Stimulated activated naive CD8-positive, alpha-beta T cell treated with anti-CD3 and anti-CD28 coated beads, Interleukin-15, Interleukin-2, amounts not matched to agents 100 U/mL and 50 U/mL, for 24 hours (primary cell): ENCODE data around the gene USF1.

Source experiments
- ATAC-seq: fragments of 150-1000 bp; cut with Tn5 transposase; one replicate; pipeline ENCODE4 v1.10.0; 2021
- DNase-seq: peaks from one replicate; pipeline ENCODE4 v3.0.0; 2021

Gene USF1

DNA sequence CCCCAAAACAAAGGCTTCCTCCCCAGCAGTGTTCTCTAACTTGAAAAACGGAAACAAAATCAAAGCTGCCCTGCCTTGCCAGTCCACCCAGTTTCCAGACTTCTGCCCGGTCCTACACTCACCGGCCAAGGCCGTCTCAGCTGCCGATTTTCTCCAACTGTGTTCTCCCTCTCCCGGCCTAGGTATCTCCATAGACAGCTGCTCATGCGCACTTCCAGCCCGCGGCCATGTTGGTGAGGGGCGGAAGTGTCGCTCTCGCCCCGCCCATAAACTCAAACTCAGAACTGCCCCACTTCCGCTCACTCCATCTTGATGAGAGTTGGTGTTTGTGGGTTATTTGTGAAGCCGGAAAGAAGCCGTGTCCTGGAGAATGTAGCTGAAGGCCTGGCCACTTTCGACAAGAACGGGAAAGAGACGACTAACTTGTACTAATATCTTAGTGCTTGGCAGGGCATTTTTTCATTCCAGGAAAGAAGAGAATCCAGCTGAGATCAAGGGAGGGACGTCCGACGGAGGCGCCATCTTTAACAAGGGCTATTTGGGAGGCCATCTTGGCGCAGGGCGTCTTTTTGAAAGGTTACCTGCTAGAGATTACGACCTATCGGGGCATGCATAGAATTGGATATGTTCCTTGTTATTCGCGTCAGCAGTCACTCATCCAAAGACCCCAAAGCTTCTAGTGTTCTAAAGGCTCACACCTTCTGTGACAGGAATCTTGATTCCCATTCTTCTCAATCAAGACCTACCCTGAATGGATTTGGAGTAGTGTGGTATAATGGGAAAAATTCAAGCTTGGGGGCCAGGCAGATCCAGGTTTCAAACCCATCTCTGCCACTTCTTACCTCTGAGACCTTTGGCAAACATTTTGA, at the start of gene USF1:
Gene USF1, minus strand, starts transcription at position 242 of the 869 bp plus-strand sequence. CDS start 2,702 bp downstream, outside the sequence.
- DNase-seq (peak; percentile 92), ATAC-seq (peak; percentile 77)

GRCh38 chr1:161095230-161095629, 49.5 kb upstream of the USF1 start:
- no peak for DNase-seq
- ATAC-seq: no peak

DNA sequence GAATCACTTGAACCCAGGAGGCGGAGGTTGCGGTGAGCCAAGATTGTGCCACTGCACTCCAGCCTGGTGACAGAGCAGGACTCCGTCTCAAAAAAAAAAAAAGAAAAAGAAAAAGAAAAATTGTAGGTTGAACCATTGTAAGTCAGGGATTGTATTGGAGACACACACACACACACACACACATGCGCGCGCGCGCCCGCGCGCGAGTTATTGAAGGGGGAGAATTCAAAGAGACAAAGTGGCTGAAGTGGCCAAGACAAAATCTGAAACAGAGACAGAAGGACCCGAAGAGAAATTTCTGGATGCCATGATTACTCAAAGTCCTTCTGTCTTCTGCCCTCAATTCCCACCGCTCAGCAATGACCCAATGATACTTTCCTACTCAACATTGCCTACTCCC, 48.7 kb upstream of the USF1 start:
- ATAC-seq (no peak), DNase-seq (no peak)

- peak; percentile 51 for DNase-seq
- ATAC-seq: peak; percentile 95
These were observed 46.8 kb upstream of the USF1 start for GRCh38 chr1:161092621-161093028.

DNA sequence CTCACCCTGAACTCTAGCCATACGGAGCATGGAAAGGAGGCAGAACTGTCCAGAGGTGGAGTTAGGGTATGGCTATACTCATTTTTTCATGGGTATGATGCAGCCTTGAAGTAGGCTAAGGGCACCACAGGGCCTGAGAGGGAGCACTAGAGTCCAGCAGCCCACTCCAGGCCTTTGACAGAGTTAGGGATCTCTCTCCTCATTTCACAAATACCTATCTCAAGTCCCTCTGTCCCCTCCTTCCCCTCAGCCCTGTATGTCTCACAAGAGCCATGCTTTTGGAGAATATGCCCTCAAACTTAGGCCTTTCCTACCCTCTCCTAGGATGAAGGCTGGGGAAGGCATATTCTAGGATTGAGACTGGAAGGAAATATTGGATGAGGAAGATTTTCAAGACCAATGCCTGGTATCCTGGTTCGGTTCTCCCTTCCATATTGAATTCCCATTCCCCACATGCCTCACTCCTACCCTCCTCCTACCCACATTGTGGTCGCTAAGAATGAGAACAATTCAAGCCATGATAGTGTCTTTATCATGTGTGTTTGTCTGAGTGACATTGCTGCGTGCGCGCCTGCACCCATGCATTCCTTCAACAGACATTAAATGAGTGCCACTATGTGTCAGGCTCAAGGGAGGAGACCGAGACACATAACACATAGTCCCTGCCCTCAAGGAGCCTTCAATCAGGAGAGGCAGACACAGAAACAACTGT, 46.2 kb upstream of the USF1 start:
- ATAC-seq (peak; percentile 2), DNase-seq (no peak)

DNA sequence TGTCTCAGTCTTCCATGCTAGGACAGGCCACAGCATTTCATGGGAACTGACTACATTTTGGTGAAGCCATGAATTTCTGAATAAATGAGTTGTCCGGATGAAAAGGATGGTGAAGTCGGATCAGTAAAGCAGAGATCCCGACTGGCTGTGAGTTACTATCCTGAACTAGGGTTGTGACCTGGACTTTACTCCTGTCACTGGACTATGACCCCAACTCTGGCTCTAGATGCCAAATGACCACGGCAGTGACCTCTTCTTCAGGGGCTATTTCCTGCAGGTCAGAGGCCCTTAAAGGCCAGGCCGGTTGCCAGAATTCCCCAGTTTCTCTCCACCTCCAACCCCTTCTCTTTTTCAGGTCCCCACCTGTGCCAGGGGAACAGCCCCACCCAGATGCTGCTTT, 45.3 kb upstream of the USF1 start:
- DNase-seq: no peak
- ATAC-seq: no peak

DNA sequence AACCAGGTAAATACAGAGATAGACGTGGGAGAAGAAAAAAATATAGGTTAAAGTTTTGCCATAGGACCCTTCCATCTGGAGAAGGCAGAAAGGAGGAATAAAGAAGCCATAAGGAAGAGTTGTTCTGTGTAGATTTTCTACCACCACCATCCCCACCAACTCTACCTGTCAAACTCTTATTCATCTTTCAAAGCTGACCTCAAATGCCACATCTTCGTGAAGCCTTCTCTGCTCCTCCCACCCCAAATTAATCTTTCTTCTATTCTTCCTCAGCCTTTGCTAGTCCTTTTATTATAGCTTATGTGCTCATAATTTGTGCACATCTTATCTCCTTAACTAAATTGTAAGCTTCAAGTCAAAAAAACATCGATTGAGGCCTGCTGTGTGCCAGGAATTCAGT, 44.8 kb upstream of the USF1 start:
- no peak for DNase-seq
- peak; percentile 44 for ATAC-seq

- ATAC-seq (no peak), DNase-seq (no peak)
These were observed 44.2 kb upstream of the USF1 start for GRCh38 chr1:161089938-161090337.

- DNase-seq (no peak), ATAC-seq (no peak)
These were observed 43.6 kb upstream of the USF1 start, which contains the start of gene NECTIN4 for GRCh38 chr1:161089251-161089924. Gene NECTIN4 (minus strand): TSS chr1:161089558. CDS start chr1:161089296, 262 bp downstream.

- no peak for ATAC-seq
These were observed 42.9 kb upstream of the USF1 start for GRCh38 chr1:161088587-161089110.

DNA sequence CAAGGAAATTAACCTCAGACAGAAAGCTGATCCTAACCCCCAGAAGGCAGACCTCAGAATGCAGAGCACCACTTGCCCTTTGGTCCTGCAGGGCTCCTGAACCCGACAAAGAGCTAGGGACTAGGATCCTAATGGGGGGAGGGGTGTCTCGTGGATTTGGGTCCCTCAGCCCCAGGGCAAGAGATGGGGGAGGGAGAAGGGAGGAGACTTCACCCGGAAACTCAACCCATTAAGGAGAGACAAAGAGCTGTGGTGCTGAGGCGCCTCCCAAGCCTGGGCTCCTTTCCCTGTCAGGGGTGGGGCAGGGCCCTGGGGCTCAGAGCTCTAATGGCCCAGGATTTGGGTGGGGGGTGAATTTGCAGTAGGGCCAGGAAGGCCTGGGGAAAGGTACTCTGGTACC, 40.7 kb upstream of the USF1 start:
- DNase-seq: no peak
- no peak for ATAC-seq

More at GRCh38 chr1:161088587-161089110, 42.9 kb upstream of the USF1 start:
- no peak for DNase-seq

GRCh38 chr1:161085165-161085564, 39.4 kb upstream of the USF1 start:
- DNase-seq (no peak), ATAC-seq (no peak)

DNA sequence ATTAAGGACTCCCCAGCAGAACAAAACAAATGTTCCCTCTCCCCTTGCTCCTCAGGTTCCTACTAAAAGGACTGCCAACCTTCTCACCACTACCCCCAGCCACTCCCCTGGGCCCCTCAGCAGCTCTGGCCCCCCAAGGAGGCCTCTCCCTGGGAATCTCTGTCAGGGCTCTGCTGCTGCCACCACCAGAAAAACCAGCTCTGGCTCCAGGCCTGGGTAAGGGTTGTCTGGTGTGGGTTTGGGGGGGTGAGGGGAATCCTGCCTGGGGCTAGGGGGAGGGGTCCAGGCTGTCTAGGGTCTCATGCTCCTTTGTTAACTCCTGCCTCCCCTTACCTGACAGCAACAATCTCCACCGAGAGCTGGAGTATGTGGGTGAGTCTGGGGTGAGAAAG, 38.8 kb upstream of the USF1 start:
- ATAC-seq (no peak), DNase-seq (no peak)

DNA sequence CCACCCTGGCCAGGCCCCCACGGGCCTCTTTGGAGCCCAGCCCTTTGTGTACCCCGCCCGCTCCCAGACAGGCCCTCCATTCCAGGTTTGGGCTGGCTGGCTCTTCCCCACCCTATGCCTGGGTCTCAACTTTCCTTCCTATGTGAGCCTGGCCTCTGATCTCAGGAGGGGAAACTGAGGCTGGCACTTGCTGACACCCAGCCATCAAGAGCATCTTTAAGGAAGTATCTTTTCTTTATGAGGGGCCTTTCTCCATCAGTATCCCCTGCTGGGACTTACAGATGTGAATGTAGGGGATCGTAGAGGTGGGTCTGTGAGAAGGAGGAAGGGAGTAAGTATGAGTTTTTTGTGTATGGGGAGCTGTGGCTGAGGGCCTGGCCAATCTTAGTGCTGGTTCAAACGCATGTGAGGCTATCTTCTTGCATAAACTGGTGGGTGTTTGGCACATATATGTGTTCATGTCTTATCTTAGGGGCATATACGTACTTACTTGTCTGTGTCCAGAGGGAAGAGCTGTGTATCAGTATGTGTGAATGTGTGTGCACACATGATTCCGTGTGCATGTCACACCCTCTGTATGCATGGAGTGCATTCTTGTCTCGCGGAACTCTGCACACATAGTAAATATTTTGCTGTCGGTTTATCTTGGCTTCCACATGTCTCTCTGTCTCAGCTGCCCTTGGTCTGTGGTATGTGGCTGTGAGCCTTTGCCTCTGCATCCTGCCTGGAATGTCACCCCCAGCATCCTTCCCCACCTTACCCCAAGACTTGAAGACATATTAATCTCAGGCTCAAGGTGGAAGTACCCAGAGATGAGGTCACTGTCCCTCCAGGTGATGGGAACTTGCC, 38.2 kb upstream of the USF1 start:
- ATAC-seq: no peak

GRCh38 chr1:161082996-161083747, 37.4 kb upstream of the USF1 start:
- peak; percentile 37 for ATAC-seq
- DNase-seq: no peak

More for the DNA sequence above, 38.2 kb upstream of the USF1 start:
- no peak for DNase-seq

GRCh38 chr1:161082483-161082882, 36.7 kb upstream of the USF1 start:
- ATAC-seq (no peak), DNase-seq (no peak)

DNA sequence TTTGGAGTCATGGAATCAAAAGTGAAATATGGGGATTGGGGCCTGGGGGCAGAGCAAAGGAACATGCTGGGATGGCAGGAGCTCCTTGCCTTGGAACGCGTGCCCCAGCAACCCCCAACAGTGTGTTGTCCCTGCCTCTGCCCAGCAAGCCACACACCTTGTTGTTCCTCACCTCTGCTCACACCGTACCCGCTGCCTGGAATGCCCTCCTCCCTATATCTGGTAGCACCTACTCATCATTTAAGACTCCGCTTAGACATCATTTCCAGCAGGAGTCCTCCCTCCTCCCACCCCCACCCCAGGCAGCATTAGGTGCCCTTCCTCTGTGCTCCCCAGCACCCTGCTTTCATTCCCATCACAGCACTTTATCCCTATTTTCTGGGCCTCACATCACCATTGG, 35.7 kb upstream of the USF1 start:
- DNase-seq (no peak), ATAC-seq (no peak)

- peak; percentile 12 for ATAC-seq
These were observed 34.9 kb upstream of the USF1 start for GRCh38 chr1:161080441-161081405.

DNA sequence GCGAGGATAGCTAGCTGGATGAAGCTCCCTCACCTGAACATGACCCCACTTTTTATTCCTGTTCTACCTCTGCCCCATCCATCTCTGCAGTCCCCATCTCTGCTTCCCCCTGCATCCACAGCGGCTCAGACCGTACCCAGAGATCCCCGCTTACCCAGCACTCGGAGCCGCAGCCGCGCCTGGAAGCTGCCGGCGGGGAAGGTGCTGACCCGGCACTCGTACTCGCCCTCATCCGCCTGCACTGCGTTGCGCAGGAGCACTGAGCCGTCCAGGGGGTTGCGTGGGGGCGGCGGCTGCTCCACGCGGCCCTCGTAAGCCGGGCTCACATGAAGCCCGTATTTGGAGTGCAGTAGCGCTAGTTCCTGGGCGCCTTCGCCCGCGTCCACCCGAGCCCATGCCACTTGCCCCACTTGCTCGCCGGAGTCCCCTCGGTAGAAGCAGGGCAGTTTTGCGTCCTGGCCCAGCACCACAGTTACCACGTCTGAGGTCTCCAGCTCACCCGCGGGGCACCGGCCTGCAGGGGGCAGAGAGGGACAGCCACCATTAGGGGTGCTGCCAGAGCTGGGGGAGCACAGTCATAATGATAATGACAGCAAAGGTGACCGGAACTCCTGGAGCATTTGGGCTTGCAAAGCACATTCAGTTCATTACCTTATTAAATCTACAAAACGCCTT, 33.8 kb upstream of the USF1 start:
- DNase-seq (no peak), ATAC-seq (no peak)

More at GRCh38 chr1:161080441-161081405, 34.9 kb upstream of the USF1 start:
- no peak for DNase-seq
